Lung (tissue), 12 donors: ENCODE data around the gene ARHGAP28. TPM values are rescaled to one million over a fixed set of nuclear protein-coding genes. Genes with fewer than 3 reads are reported as not detected.

ENCODE experiments used
- ATAC-seq: fragments of 200-7000 bp; cut with Tn5 transposase; one replicate; pipeline ENCODE4 v1.9.1; 2020; ENCODE audit warnings: moderate number of reproducible peaks; ENCODE audit not compliant: insufficient read depth, low FRiP score
- DNase-seq, 3 donors: peaks; one replicate each; pipeline ENCODE4 v3.0.0-alpha.2; 2013 to 2017
- H3K27ac ChIP-seq, 2 donors: one replicate each; pipeline ENCODE4 v1.5.1; 2013; ENCODE audit warnings: mild to moderate bottlenecking in 2 of 2, moderate library complexity in 2 of 2, control low read depth in 1 of 2, inconsistent platforms in 1 of 2, low read depth in 1 of 2, low read length in 1 of 2
- H3K27me3 ChIP-seq, 3 donors: one replicate each; pipeline ENCODE4 v1.5.1; 2013; ENCODE audit warnings: low read length in 2 of 3; ENCODE audit not compliant: control insufficient read depth in 3 of 3, insufficient read depth in 3 of 3
- H3K36me3 ChIP-seq, 4 donors: one replicate each; pipeline ENCODE4 v1.5.1; 2013; ENCODE audit warnings: low read length in 4 of 4, mild to moderate bottlenecking in 1 of 4, moderate library complexity in 1 of 4; ENCODE audit not compliant: control insufficient read depth in 4 of 4, insufficient read depth in 4 of 4
- H3K4me1 ChIP-seq, 5 donors: one replicate each; pipeline ENCODE4 v1.5.1; 2013; ENCODE audit warnings: low read length in 5 of 5, mild to moderate bottlenecking in 2 of 5, moderate library complexity in 1 of 5; ENCODE audit not compliant: control insufficient read depth in 5 of 5, insufficient read depth in 5 of 5
- H3K4me3 ChIP-seq: one replicate; pipeline ENCODE4 v1.5.1; 2013; ENCODE audit warnings: mild to moderate bottlenecking, control low read depth, moderate library complexity
- H3K9ac ChIP-seq, 2 donors: one replicate each; pipeline ENCODE4 v1.5.1; 2013; ENCODE audit warnings: low read length in 2 of 2, control low read depth in 1 of 2; ENCODE audit not compliant: insufficient read depth in 1 of 2
- H3K9me3 ChIP-seq, 4 donors: one replicate each; pipeline ENCODE4 v1.5.1; 2013; ENCODE audit warnings: low read length in 3 of 4, mild to moderate bottlenecking in 1 of 4, moderate library complexity in 1 of 4; ENCODE audit not compliant: control insufficient read depth in 4 of 4, insufficient read depth in 3 of 4
- CTCF ChIP-seq: IDR thresholded peaks from 2 replicates; pipeline ENCODE4 v1.5.1; 2012; ENCODE audit warnings: mild to moderate bottlenecking; ENCODE audit errors: control extremely low read depth, extremely low read depth
- WGBS, 2 donors: extraction: QIAGEN DNeasy Blood & Tissue Kit; methylation state at CpG; one replicate each; pipeline ENCODE4 v1.1.7; 2013; 5-methylcytosine and 5-hydroxymethylcytosine counted together
- polyA plus RNA-seq, 2 donors: library from polyadenylated mRNA; stranded (reverse); fragments of 200-250 nt; gene quantifications; one replicate each; pipeline ENCODE4 v1.2.1, GENCODE V29; 2013
- total RNA-seq, 2 donors: library from RNA; depleted of rRNA in 1 of 2; stranded (reverse); fragments of >200 nt in 1 of 2; gene quantifications; one replicate each; pipeline ENCODE4 v1.2.1, GENCODE V29; 2014 to 2021
- donor health status: control.
- donor health status: control.
- donor health status: Bipolar disorder and iron deficiency.
- donor health status: healthy.
- donor health status: DM: yes; HTN: yes; CAD: no.

Gene ARHGAP28
- total and polyA plus RNA-seq, 4 donors = 1.4 to 123 (median 5.6) TPM

GRCh38 chr18:6879508-6880195, 150.1 kb downstream of the ARHGAP28 start:
- WGBS, 2 donors = 84 to 86% methylated on average over 14 of the region's 14 CpGs
- H3K36me3 ChIP-seq = peaks cover 0 to 69% (median 18%) of the 10 kb centered on the region in 4 donors
- H3K27me3 ChIP-seq = no peaks in the 10 kb centered on the region
- H3K4me1 ChIP-seq = peaks cover 0 to 46% (median 4%) of the 10 kb centered on the region in 5 donors
- TF ChIP-seq CTCF = no peak
- H3K9me3 ChIP-seq = no peaks in the 10 kb centered on the region
- H3K9ac ChIP-seq = peak overlapping the region in 1 of 2 donors; percentile 20
- ATAC-seq (no peak), DNase-seq (no peak)
- H3K27ac ChIP-seq = no peak overlapping the region
- no peak overlapping the region for H3K4me3 ChIP-seq

GRCh38 chr18:6881034-6881820, 151.7 kb downstream of the ARHGAP28 start:
- Histone ChIP-seq H3K4me1 (peaks cover 0 to 60% (median 4%) of the 10 kb centered on the region in 5 donors), H3K4me3 (no peak overlapping the region), H3K9me3 (no peaks in the 10 kb centered on the region), H3K36me3 (peaks cover 0 to 61% (median 13%) of the 10 kb centered on the region in 4 donors), H3K9ac (peak overlapping the region in 1 of 2 donors; percentile 40), H3K27ac (no peak overlapping the region), H3K27me3 (no peaks in the 10 kb centered on the region)
- DNase-seq = peak in 2 of 3 donors; percentile 81 to 86
- TF ChIP-seq CTCF = no peak
- 67 to 70% methylated on average over 6 of the region's 6 CpGs for WGBS, 2 donors
- peak; percentile 6 for ATAC-seq

- DNase-seq (no peak), ATAC-seq (no peak)
- Histone ChIP-seq H3K4me1 (peaks cover 0 to 56% (median 4%) of the 10 kb centered on the region in 5 donors), H3K27ac (no peak overlapping the region), H3K27me3 (no peaks in the 10 kb centered on the region), H3K9ac (no peak overlapping the region), H3K4me3 (no peak overlapping the region), H3K9me3 (no peaks in the 10 kb centered on the region), H3K36me3 (peaks cover 0 to 62% (median 16%) of the 10 kb centered on the region in 4 donors)
- no peak for TF ChIP-seq CTCF
- WGBS, 2 donors = 84 to 91% methylated on average over 2 of the region's 2 CpGs
These were observed 152.9 kb downstream of the ARHGAP28 start for GRCh38 chr18:6882401-6882800.
